Esophagus muscularis mucosa (tissue), 4 donors: ENCODE results near the gene ZSCAN25. TPM values are rescaled to one million over a fixed set of nuclear protein-coding genes. Genes with fewer than 3 reads are reported as not detected.

Source experiments
- DNase-seq: peaks from one replicate; pipeline ENCODE4 v3.0.0-alpha.2; 2017; ENCODE audit errors: extremely low spot score
- H3K27ac ChIP-seq, 4 donors: fragments of 200-600 bp; sonication (generic); replicated peaks in 1 of 4; 1 replicate in 3 of 4; 2 replicates in 1 of 4; pipeline ENCODE4 v1.5.1; 2016 to 2019; ENCODE audit warnings: mild to moderate bottlenecking in 1 of 4
- H3K27me3 ChIP-seq, 4 donors: fragments of 200-600 bp; sonication (generic); one replicate each; pipeline versions ENCODE4 v1.5.1 to v1.6.0; 2016 to 2019
- H3K36me3 ChIP-seq, 4 donors: fragments of 200-600 bp; sonication (generic); one replicate each; pipeline ENCODE4 v1.5.1; 2016 to 2019
- H3K4me1 ChIP-seq, 4 donors: fragments of 200-600 bp; sonication (generic); one replicate each; pipeline ENCODE4 v1.5.1; 2016 to 2019
- H3K4me3 ChIP-seq, 4 donors: fragments of 200-600 bp; sonication (generic); 1 replicate in 2 of 4; 2 replicates in 2 of 4; pipeline ENCODE4 v1.5.1; 2016 to 2019; ENCODE audit warnings: mild to moderate bottlenecking in 4 of 4, moderate library complexity in 1 of 4
- H3K9me3 ChIP-seq, 4 donors: fragments of 200-600 bp; sonication (generic); 1 replicate in 3 of 4; 2 replicates in 1 of 4; pipeline ENCODE4 v1.5.1; 2016 to 2019
- EP300 ChIP-seq: sonication (generic); formaldehyde crosslinking; IDR thresholded peaks from one replicate; pipeline ENCODE4 v1.6.1; 2017; ENCODE audit warnings: antibody characterized with exemption
- POLR2A ChIP-seq: fragments of 450-650 bp; IDR thresholded peaks from one replicate; pipeline ENCODE4 v1.6.1; 2017; ENCODE audit warnings: antibody characterized with exemption, moderate library complexity, mild to moderate bottlenecking, low read depth
- POLR2AphosphoS5 ChIP-seq, 2 donors: sonication (generic); formaldehyde crosslinking; IDR thresholded peaks; one replicate each; pipeline ENCODE4 v1.6.1; 2017; ENCODE audit warnings: antibody characterized with exemption in 2 of 2
- WGBS: methylation state at CpG from one replicate; pipeline ENCODE4 v1.1.5; 2018; 5-methylcytosine and 5-hydroxymethylcytosine counted together
- intact Hi-C: fragments of 100-400 bp; cut with DNase I; formaldehyde crosslinking; loops from one replicate; pipeline ENCODE4 v1.15.1; 2023
- total RNA-seq, 4 donors: library from RNA; depleted of rRNA; stranded (reverse); fragments of >200 nt; gene quantifications; one replicate each; pipeline versions ENCODE4 v1.1.0 to v1.2.1, GENCODE V29; 2016
- TF ChIP-seq, protein P1 (sequence below), 3 experiments: fragments of 200-600 bp in 2 of 3; fragments of 450-650 bp in 1 of 3; sonication (generic) in 2 of 3; IDR thresholded peaks; one replicate each; pipeline ENCODE4 v1.5.1; 2017 to 2019; ENCODE audit warnings: antibody characterized with exemption in 3 of 3, mild to moderate bottlenecking in 2 of 3, moderate library complexity in 1 of 3

The ZSCAN25 gene
- total RNA-seq, 4 donors from 2014 or later: 12.1 to 17.1 (median 14.2) TPM

DNA sequence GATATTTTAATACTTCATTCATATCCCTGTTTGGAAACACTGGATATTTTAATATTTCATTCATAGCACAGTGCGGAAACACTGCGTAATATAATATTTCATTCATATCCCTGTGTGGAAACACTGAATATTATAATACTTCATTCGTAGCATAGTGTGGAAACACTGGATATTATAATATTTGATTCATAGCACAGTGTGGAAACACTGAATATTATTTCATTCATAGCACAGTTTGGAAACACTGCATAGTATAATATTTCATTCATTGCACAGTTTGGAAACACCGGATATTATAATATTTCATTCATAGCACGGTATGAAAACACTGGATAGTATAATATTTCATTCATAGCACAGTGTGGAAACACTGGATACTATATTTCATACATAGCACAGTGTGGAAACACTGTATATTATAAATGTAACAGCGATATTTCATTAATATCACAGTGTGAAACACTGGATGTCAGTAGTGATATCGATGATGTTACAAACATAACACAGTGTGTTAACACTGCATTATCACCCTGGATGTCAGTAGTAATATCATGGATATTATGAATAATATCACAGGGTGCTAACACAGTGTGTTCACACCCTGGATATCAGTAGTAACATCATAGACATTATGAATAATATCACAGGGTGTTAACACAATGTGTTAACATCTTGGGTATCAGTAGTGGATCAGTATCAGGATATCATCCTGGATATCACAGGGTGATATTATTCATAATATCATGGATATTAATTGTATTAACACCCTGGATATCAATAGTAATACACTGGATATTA, 21.6 kb upstream of the ZSCAN25 start:
- H3K27me3 ChIP-seq: peaks cover 0 to 8% (median 0%) of the 10 kb centered on the region in 4 donors
- H3K36me3 ChIP-seq: no peaks in the 10 kb centered on the region
- H3K4me1 ChIP-seq: no peaks in the 10 kb centered on the region
- no peak for DNase-seq
- no peak overlapping the region for H3K4me3 ChIP-seq
- 76% methylated on average over 7 of the region's 7 CpGs for WGBS
- H3K9me3 ChIP-seq: no peaks in the 10 kb centered on the region
- TF ChIP-seq POLR2AphosphoS5 (IDR thresholded peaks at IDR 0.05) (no peak), EP300 (no peak), POLR2A (no peak)
- TF ChIP-seq, protein P1, sequence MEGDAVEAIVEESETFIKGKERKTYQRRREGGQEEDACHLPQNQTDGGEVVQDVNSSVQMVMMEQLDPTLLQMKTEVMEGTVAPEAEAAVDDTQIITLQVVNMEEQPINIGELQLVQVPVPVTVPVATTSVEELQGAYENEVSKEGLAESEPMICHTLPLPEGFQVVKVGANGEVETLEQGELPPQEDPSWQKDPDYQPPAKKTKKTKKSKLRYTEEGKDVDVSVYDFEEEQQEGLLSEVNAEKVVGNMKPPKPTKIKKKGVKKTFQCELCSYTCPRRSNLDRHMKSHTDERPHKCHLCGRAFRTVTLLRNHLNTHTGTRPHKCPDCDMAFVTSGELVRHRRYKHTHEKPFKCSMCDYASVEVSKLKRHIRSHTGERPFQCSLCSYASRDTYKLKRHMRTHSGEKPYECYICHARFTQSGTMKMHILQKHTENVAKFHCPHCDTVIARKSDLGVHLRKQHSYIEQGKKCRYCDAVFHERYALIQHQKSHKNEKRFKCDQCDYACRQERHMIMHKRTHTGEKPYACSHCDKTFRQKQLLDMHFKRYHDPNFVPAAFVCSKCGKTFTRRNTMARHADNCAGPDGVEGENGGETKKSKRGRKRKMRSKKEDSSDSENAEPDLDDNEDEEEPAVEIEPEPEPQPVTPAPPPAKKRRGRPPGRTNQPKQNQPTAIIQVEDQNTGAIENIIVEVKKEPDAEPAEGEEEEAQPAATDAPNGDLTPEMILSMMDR (IDR thresholded peaks at IDR 0.05): no peak
- no peak overlapping the region for H3K27ac ChIP-seq
- intact Hi-C loops: no loop called here

GRCh38 chr7:99596408-99596955, 20.3 kb upstream of the ZSCAN25 start:
- 97% methylated on average over 1 of the region's 1 CpG for WGBS
- no peaks in the 10 kb centered on the region for H3K4me1 ChIP-seq
- no peak overlapping the region for H3K4me3 ChIP-seq
- TF ChIP-seq POLR2A (no peak), POLR2AphosphoS5 (IDR thresholded peaks at IDR 0.05) (no peak), EP300 (no peak)
- TF ChIP-seq, protein P1 (IDR thresholded peaks at IDR 0.05): no peak
- H3K27ac ChIP-seq: no peak overlapping the region
- intact Hi-C loops: no loop called here
- H3K27me3 ChIP-seq: peaks cover 0 to 8% (median 0%) of the 10 kb centered on the region in 4 donors
- DNase-seq: no peak
- H3K9me3 ChIP-seq: no peaks in the 10 kb centered on the region
- no peaks in the 10 kb centered on the region for H3K36me3 ChIP-seq

GRCh38 chr7:99597762-99598501, 18.8 kb upstream of the ZSCAN25 start, which contains the start of gene TMEM225B:
TSS of gene TMEM225B (plus strand) at chr7:99598267. CDS start at chr7:99604389, 6,122 bp downstream.
- peaks cover 0 to 8% (median 0%) of the 10 kb centered on the region in 4 donors for H3K27me3 ChIP-seq
- no peak within 1 kb of the TSS for H3K4me3 ChIP-seq
- H3K27ac ChIP-seq: no peak within 1 kb of the TSS
- H3K9me3 ChIP-seq: no peaks in the 10 kb centered on the region
- TF ChIP-seq, protein P1 (IDR thresholded peaks at IDR 0.05): no peak
- TF ChIP-seq POLR2AphosphoS5 (IDR thresholded peaks at IDR 0.05) (no peak), POLR2A (no peak), EP300 (no peak)
- no peaks in the 10 kb centered on the region for H3K4me1 ChIP-seq
- intact Hi-C loops: no loop called here
- peak; percentile 55 for DNase-seq
- H3K36me3 ChIP-seq: no peaks in the 10 kb centered on the region
- WGBS: 66% methylated on average over 24 of the region's 34 CpGs

- no peaks in the 10 kb centered on the region for H3K9me3 ChIP-seq
- 73% methylated on average over 4 of the region's 4 CpGs for WGBS
- DNase-seq: peak; percentile 83
- H3K4me3 ChIP-seq: no peak overlapping the region
- no peaks in the 10 kb centered on the region for H3K4me1 ChIP-seq
- intact Hi-C loops: no loop called here
- H3K27me3 ChIP-seq: peaks cover 0 to 8% (median 0%) of the 10 kb centered on the region in 4 donors
- H3K36me3 ChIP-seq: no peaks in the 10 kb centered on the region
- TF ChIP-seq, protein P1 (IDR thresholded peaks at IDR 0.05): no peak
- TF ChIP-seq POLR2AphosphoS5 (IDR thresholded peaks at IDR 0.05) (no peak), EP300 (no peak), POLR2A (no peak)
- no peak overlapping the region for H3K27ac ChIP-seq
These were observed 16.9 kb upstream of the ZSCAN25 start for GRCh38 chr7:99599836-99600235.
